Hematopoietic multipotent progenitor cell treated with erythropoietin and hydrocortisone succinate and interleukin-3 and kit ligand, for 15 days (in vitro differentiated cells): Measurements from ENCODE around the gene ABI2.
"Not testable (repeated sequence)": the region's sequence is repeated elsewhere in the genome, so short reads cannot be mapped to it uniquely, and the experiment has no call there.

Experiments used
- DNase-seq: peaks from one replicate; pipeline ENCODE4 v3.0.0-alpha.2; 2015; ENCODE audit warnings: low spot score

ABI2 gene

GRCh38 chr2:203359450-203359849, 31.3 kb downstream of the ABI2 start:
- no peak for DNase-seq

GRCh38 chr2:203360833-203361430, 32.7 kb downstream of the ABI2 start:
- no peak for DNase-seq

GRCh38 chr2:203361495-203361894, 33.3 kb downstream of the ABI2 start:
- DNase-seq: no peak

GRCh38 chr2:203361922-203362321, 33.7 kb downstream of the ABI2 start:
- no peak for DNase-seq

- peak; percentile 27 for DNase-seq
Measured at GRCh38 chr2:203366639-203367466, 38.7 kb downstream of the ABI2 start.

GRCh38 chr2:203372706-203373105, 44.5 kb downstream of the ABI2 start:
- DNase-seq: not testable (repeated sequence)

GRCh38 chr2:203376173-203376572, 48.0 kb downstream of the ABI2 start:
- no peak for DNase-seq

GRCh38 chr2:203379156-203379555, 51.0 kb downstream of the ABI2 start:
- no peak for DNase-seq

- DNase-seq: no peak
Measured at GRCh38 chr2:203383038-203383437, 54.8 kb downstream of the ABI2 start.

GRCh38 chr2:203388153-203388552, 60.0 kb downstream of the ABI2 start:
- DNase-seq: not testable (repeated sequence)

- DNase-seq: peak; percentile 53
Measured at GRCh38 chr2:203394519-203395227, 66.5 kb downstream of the ABI2 start.

GRCh38 chr2:203395858-203396257, 67.7 kb downstream of the ABI2 start:
- no peak for DNase-seq

- no peak for DNase-seq
Measured at GRCh38 chr2:203396667-203397066, 68.5 kb downstream of the ABI2 start.

- no peak for DNase-seq
Measured at GRCh38 chr2:203399031-203399430, 70.8 kb downstream of the ABI2 start.

GRCh38 chr2:203400805-203401585, 72.8 kb downstream of the ABI2 start:
- DNase-seq: no peak

GRCh38 chr2:203404996-203405395, 76.8 kb downstream of the ABI2 start:
- no peak for DNase-seq

GRCh38 chr2:203407496-203407895, 79.3 kb downstream of the ABI2 start:
- DNase-seq: no peak

GRCh38 chr2:203412546-203413331, 84.5 kb downstream of the ABI2 start:
- no peak for DNase-seq

- DNase-seq: no peak
Measured at GRCh38 chr2:203413796-203414195, 85.6 kb downstream of the ABI2 start.

GRCh38 chr2:203418271-203418670, 90.1 kb downstream of the ABI2 start:
- no peak for DNase-seq

GRCh38 chr2:203427061-203427460, 98.9 kb downstream of the ABI2 start:
- DNase-seq: no peak
